ENCODE data around the gene VPS26B.
"Not testable (repeated sequence)": the region's sequence is repeated elsewhere in the genome, so short reads cannot be mapped to it uniquely, and the experiment has no call there.

The VPS26B gene

GRCh38 chr11:134281635-134282034 lies 57.2 kb downstream of the VPS26B start:
- not testable (repeated sequence) for DNase-seq (ENCODE audit: low read depth in 2 of 2)

GRCh38 chr11:134282121-134283045 lies 57.9 kb downstream of the VPS26B start:
- DNase-seq (ENCODE audit: low read depth in 2 of 2): no peak

- DNase-seq (ENCODE audit: low read depth in 2 of 2): no peak
Measured at GRCh38 chr11:134283461-134284230, 59.2 kb downstream of the VPS26B start.

GRCh38 chr11:134284349-134284748 lies 59.9 kb downstream of the VPS26B start:
- not testable (repeated sequence) for DNase-seq (ENCODE audit: low read depth in 2 of 2)

GRCh38 chr11:134287561-134287960 lies 63.1 kb downstream of the VPS26B start:
- DNase-seq (ENCODE audit: low read depth in 2 of 2): no peak

- DNase-seq (ENCODE audit: low read depth in 2 of 2): no peak
Measured at GRCh38 chr11:134288486-134288885, 64.0 kb downstream of the VPS26B start.

GRCh38 chr11:134289167-134289566 lies 64.7 kb downstream of the VPS26B start:
- no peak for DNase-seq (ENCODE audit: low read depth in 2 of 2)

GRCh38 chr11:134289789-134290188 lies 65.3 kb downstream of the VPS26B start:
- DNase-seq (ENCODE audit: low read depth in 2 of 2): no peak

GRCh38 chr11:134290646-134291045 lies 66.2 kb downstream of the VPS26B start:
- DNase-seq (ENCODE audit: low read depth in 2 of 2): no peak

- DNase-seq (ENCODE audit: low read depth in 2 of 2): no peak
Measured at GRCh38 chr11:134291196-134291595, 66.7 kb downstream of the VPS26B start.

GRCh38 chr11:134292661-134293060 lies 68.2 kb downstream of the VPS26B start:
- DNase-seq (ENCODE audit: low read depth in 2 of 2): no peak

- no peak for DNase-seq (ENCODE audit: low read depth in 2 of 2)
Measured at GRCh38 chr11:134293119-134294113, 68.9 kb downstream of the VPS26B start.

- no peak for DNase-seq (ENCODE audit: low read depth in 2 of 2)
Measured at GRCh38 chr11:134294664-134295063, 70.2 kb downstream of the VPS26B start.
